IPS-15b (cell line): ENCODE measurements around the gene SAPCD1.
A peak's percentile ranks its signal among the peaks of the same experiment; 100 is the strongest.

ENCODE experiments used
- H3K27me3 ChIP-seq: one replicate; pipeline ENCODE4 v1.6.1; 2013; ENCODE audit warnings: low read length; ENCODE audit not compliant: control insufficient read depth, insufficient read depth
- H3K36me3 ChIP-seq: one replicate; pipeline ENCODE4 v1.6.1; 2013; ENCODE audit warnings: low read length; ENCODE audit not compliant: control insufficient read depth, insufficient read depth
- H3K4me1 ChIP-seq: one replicate; pipeline ENCODE4 v1.6.1; 2013; ENCODE audit warnings: mild to moderate bottlenecking, low read length; ENCODE audit not compliant: control insufficient read depth, insufficient read depth
- H3K4me3 ChIP-seq: one replicate; pipeline ENCODE4 v1.5.1; 2013; ENCODE audit warnings: low read depth, low read length
- H3K9ac ChIP-seq: one replicate; pipeline ENCODE4 v1.6.1; 2013; ENCODE audit warnings: low read depth, mild to moderate bottlenecking, low read length
- H3K9me3 ChIP-seq: one replicate; pipeline ENCODE4 v1.6.1; 2013; ENCODE audit warnings: mild to moderate bottlenecking, low read length; ENCODE audit not compliant: control insufficient read depth, insufficient read depth

The SAPCD1 gene

GRCh38 chr6:31723245-31723979, 39.0 kb upstream of the SAPCD1 start, which contains the start of gene MPIG6B:
Gene MPIG6B, plus strand, starts transcription at chr6:31723373. Its CDS starts 11 bp downstream, at chr6:31723384.
- H3K4me3 ChIP-seq, result no peak within 1 kb of the TSS
- H3K9ac ChIP-seq, result no peak within 1 kb of the TSS
- no peaks in the 10 kb centered on the region for H3K4me1 ChIP-seq
- H3K27me3 ChIP-seq, result no peaks in the 10 kb centered on the region
- peaks cover 4% of the 10 kb centered on the region for H3K36me3 ChIP-seq
- no peaks in the 10 kb centered on the region for H3K9me3 ChIP-seq

GRCh38 chr6:31723980-31724691, 38.3 kb upstream of the SAPCD1 start:
- Histone ChIP-seq H3K9me3 (no peaks in the 10 kb centered on the region), H3K4me3 (no peak overlapping the region), H3K36me3 (peaks cover 4% of the 10 kb centered on the region), H3K9ac (no peak overlapping the region), H3K27me3 (no peaks in the 10 kb centered on the region), H3K4me1 (no peaks in the 10 kb centered on the region)

GRCh38 chr6:31725502-31726350, 36.7 kb upstream of the SAPCD1 start:
- no peaks in the 10 kb centered on the region for H3K9me3 ChIP-seq
- H3K36me3 ChIP-seq, result peaks cover 7% of the 10 kb centered on the region
- no peaks in the 10 kb centered on the region for H3K4me1 ChIP-seq
- H3K27me3 ChIP-seq, result no peaks in the 10 kb centered on the region
- H3K4me3 ChIP-seq, result no peak overlapping the region
- no peak overlapping the region for H3K9ac ChIP-seq

- Histone ChIP-seq H3K9ac (no peak overlapping the region), H3K27me3 (no peaks in the 10 kb centered on the region), H3K4me1 (no peaks in the 10 kb centered on the region), H3K36me3 (peaks cover 8% of the 10 kb centered on the region), H3K9me3 (no peaks in the 10 kb centered on the region), H3K4me3 (no peak overlapping the region)
These were observed 35.3 kb upstream of the SAPCD1 start for GRCh38 chr6:31727034-31727716.

- H3K36me3 ChIP-seq, result peaks cover 8% of the 10 kb centered on the region
- H3K4me3 ChIP-seq, result peak overlapping the region; percentile 93
- H3K9ac ChIP-seq, result no peak overlapping the region
- H3K4me1 ChIP-seq, result no peaks in the 10 kb centered on the region
- H3K27me3 ChIP-seq, result no peaks in the 10 kb centered on the region
- no peaks in the 10 kb centered on the region for H3K9me3 ChIP-seq
These were observed 34.5 kb upstream of the SAPCD1 start for GRCh38 chr6:31727717-31728671.

GRCh38 chr6:31728767-31729514, 33.5 kb upstream of the SAPCD1 start, which contains the start of gene DDAH2:
Gene DDAH2, minus strand, starts transcription at chr6:31729299. Its CDS starts 138 bp downstream, at chr6:31729161.
- H3K4me3 ChIP-seq, result peak within 1 kb of the TSS; percentile 93
- H3K9ac ChIP-seq, result peak within 1 kb of the TSS; percentile 26

GRCh38 chr6:31729515-31729978, 32.9 kb upstream of the SAPCD1 start:
- Histone ChIP-seq H3K9ac (peak overlapping the region; percentile 26), H3K9me3 (no peaks in the 10 kb centered on the region), H3K4me3 (peak overlapping the region; percentile 93), H3K4me1 (peaks cover 5% of the 10 kb centered on the region), H3K27me3 (no peaks in the 10 kb centered on the region), H3K36me3 (peaks cover 19% of the 10 kb centered on the region)

More at GRCh38 chr6:31728767-31729514, 33.5 kb upstream of the SAPCD1 start, which contains the start of gene DDAH2:
- no peaks in the 10 kb centered on the region for H3K27me3 ChIP-seq
- no peaks in the 10 kb centered on the region for H3K9me3 ChIP-seq
- H3K4me1 ChIP-seq, result no peaks in the 10 kb centered on the region
- peaks cover 16% of the 10 kb centered on the region for H3K36me3 ChIP-seq

- H3K9me3 ChIP-seq, result no peaks in the 10 kb centered on the region
- peaks cover 5% of the 10 kb centered on the region for H3K4me1 ChIP-seq
- peaks cover 19% of the 10 kb centered on the region for H3K36me3 ChIP-seq
- H3K9ac ChIP-seq, result peak overlapping the region; percentile 26
- H3K4me3 ChIP-seq, result peak overlapping the region; percentile 93
- no peaks in the 10 kb centered on the region for H3K27me3 ChIP-seq
These were observed 32.4 kb upstream of the SAPCD1 start for GRCh38 chr6:31729979-31730630.

GRCh38 chr6:31730631-31731086, 31.8 kb upstream of the SAPCD1 start:
- Histone ChIP-seq H3K36me3 (peaks cover 19% of the 10 kb centered on the region), H3K4me3 (peak overlapping the region; percentile 93), H3K4me1 (peaks cover 5% of the 10 kb centered on the region), H3K9ac (no peak overlapping the region), H3K27me3 (no peaks in the 10 kb centered on the region), H3K9me3 (no peaks in the 10 kb centered on the region)
